Fibroblast of skin of left biceps (primary cell): Measurements from ENCODE around the gene KRT8.

Source experiments
- DNase-seq, 2 experiments: peaks; one replicate each; pipeline ENCODE4 v3.0.0-alpha.2; 2013; ENCODE audit warnings: low read depth in 2 of 2

Gene KRT8

DNA sequence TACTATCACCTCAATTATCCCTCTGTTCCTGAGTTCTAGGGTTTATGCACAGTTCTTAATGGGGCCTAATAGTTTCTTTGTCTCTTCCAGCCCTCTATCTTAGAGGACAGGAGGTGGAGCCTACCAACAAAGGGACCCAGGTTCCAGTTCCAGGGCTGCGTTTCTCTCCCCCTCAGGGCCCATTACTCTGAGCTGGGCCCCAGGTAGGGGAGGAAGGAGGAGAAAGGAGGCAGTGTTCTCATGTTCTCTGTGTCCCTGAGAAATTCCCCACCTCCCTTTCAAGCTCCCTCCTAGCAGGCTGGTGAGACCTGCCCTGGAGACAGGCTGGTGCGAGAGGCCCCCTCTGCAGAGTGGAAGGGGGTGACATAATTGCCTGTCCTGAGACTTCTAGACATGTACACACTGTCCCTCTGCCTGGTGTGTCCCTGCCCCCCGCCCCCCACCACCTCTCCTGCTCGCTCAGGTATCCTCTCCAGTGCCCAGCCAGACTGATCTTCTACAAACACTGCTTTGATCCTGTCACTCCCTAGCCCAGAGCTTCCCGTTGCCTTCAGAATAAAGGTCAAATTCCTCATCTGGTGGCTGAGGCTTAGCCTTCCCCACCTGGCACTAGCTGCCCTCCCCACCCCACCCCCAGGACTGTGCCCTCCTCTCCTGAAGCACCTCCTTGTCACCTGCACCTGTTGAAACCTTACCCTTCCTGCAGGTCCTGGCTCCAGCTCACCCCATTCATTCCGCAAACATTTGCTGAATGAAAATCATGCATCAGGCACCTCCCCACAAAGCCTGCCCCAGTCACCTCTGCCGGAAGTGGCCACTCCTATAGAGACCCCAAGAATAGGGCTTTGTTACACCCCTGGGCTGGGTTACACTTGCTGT is 21.1 kb upstream of the KRT8 start:
- DNase-seq = no peak

DNA sequence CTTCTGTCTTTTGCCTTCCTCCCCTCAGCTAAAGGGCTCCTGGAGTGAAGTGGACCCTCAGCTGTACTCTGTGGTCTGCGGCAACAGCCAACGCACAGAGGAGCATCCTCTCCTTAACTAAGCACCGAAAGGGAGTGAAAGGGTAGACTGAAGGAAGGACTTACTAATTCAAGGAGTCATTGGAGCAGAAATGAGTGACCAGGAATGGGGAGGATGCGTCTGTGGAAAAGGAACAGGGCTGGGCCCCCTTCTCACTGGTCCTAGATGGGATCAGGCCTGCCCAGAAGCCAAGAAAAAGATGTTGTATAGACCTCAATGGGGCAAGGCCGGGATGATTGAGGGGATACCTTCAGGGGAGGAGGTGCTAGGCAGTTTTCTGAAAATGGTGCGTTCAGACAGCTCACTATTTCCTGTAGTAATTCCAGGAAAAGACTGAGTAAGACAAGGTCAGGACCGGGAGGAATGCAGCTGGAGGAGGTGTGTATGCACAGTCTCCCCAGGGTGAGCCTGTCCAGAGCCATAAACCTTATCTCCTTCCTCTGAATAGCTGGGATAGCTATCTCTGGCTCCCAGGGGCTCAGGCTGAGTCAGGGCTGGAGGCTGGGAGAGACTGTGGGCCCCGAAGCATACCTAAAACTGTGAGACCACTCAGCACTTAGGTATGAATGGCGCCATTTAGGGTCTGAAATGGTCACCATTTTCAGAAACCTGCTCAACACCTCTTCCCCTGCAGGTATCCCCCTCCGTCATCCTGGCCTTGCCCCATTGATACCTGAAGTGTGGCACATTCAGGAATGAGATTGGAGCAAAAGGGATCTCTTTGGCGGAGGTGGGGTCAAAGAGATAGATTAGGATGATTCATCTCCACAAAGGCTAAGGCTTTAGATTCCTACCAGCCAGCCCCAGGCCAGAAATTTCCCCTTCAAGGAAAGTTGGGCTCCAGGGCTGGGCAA is 20.2 kb upstream of the KRT8 start:
- DNase-seq = peak; percentile 86

DNA sequence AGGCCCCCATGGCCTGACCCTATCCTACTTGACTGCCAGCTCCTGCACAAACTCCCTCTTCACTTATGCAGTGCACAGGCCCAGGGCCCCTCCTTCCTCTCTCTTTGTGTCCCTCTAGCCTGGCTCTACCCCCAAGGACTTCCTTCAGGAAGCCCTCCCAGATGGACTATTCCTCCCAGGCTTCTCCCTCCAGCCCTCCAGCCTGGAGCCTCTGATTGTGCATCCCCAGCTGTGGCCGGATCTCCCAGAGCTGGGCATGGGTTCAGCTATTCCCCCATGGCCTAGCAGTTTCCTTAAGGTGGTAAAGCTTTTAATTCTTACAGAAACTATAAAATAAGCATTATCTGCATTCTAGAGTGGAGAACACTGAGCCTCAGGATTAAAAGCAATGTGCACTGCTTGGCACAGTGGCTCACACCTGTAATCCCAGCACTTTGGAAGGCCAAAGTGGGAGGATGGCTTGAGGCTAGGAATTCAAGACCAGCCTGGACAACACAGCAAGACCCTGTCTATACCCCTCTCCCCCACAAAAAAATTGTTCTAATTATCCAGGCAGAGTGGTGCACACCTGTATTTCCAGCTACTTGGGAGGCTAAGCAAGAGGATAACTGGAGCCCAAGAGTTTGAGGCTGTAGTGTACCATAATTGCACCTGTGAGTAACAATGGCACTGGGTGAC is 16.8 kb upstream of the KRT8 start:
- DNase-seq = no peak

DNA sequence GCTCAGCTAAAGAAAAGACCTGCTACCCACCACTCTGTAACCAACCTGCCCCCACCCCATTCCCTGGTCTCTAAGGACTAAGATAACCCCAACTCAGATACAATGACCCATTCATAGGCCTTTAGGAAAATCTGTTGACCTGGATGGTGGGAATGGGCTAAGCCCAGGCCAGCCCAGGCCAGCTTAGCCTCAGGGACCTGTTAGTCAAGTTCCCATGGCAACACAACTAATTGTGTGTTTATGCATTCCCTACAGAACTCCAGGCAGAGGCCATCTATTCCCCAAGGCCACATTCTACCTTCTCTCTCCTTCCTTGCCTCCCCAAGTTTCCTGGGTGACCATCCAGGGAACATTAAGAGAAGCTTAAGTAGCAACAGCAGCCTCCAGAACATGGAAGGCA is 16.1 kb upstream of the KRT8 start:
- no peak for DNase-seq

DNA sequence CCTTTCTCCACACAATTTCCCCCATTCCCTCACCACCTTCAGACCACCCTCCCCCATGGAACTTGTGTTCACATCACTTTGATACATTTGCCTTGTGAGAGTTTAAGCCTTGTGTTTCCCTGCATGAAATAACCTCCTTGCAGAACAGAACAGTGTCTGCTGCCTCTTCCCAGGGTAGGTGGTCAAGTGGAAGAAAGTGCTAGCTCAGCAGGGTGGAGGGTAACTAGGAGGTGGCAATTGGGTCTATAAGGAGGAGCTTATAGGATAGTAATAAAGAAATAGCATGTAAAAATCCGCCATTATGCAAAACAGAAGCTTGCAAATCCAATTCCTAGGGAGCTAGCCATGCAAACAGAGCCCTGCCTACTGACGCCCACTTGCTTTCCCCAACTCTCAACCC is 13.9 kb upstream of the KRT8 start:
- no peak for DNase-seq

DNA sequence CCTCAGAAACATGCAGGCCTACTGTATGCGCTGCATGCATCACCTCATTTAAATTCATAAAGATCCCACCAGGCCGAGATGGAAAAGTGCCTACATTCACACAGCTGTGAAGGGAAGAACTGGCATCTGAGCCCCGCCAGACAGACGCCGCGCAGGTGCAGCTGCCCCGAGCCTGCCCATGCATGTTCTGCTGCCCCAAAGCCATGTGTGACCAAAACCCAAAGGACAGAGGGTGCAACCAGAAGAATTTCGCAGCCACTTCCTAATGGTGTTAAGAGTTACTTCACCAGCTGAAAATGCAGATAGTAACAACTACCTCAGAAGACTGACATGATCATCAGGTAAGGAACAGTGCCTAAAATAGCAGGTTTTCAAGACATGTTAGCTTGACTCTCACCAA is 13.5 kb upstream of the KRT8 start:
- no peak for DNase-seq

DNA sequence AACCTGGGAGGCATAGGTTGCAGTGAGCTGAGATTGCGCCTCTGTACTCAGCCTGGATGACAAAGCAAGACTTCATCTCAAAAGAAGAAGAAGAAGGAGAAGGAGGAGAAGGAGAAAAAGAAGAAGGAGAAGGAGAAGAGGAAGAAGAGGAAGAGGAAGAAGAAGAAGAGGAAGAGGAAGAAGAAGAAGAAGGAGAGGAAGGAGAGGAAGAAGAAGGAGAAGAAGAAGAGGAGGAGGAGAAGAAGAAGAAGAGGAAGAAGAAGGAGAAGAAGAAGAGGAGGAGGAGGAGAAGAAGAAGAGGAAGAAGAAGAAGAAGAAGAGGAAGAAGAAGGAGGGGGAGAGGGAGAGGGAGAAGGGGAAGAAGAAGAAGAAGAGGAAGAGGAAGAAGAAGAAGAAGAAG is 12.9 kb upstream of the KRT8 start:
- no peak for DNase-seq

DNA sequence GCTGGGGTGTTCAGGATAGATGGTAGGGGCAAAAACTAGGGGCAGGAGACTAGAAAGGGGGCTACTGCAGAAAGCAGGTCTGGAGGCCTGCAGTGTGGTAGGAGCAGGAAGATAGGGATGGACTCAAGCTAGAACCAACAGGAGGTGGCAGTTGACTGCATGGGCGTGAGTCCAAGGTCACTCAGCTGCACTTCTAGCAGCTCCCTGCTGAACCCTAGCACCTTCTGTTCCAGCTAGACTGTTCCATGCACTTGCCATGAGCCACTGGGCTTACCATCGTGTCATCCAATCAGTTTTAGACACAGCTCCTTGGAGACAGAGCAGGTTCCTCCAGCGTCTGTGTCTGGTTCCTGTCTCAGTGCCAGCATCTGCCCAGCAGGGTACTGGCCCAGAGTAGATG is 11.3 kb upstream of the KRT8 start:
- no peak for DNase-seq

DNA sequence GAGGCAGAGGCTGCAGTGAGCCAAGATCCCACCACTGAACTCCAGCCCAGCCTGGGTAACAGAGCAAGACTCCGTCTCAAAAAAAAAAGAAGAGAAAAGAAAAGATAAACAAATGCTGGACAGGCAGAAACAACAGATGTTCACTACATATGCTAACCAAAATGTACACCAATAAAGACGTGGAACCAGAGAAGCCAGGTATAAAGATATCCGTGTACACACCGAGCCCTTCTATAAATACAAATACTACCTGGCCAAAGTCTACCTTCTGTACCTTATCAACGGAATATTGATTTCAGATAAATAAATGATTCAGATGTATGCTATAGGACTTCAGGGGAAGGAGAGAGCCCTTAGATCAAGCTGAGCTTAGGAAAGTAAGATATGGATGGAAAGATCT is 10.8 kb upstream of the KRT8 start:
- no peak for DNase-seq

DNA sequence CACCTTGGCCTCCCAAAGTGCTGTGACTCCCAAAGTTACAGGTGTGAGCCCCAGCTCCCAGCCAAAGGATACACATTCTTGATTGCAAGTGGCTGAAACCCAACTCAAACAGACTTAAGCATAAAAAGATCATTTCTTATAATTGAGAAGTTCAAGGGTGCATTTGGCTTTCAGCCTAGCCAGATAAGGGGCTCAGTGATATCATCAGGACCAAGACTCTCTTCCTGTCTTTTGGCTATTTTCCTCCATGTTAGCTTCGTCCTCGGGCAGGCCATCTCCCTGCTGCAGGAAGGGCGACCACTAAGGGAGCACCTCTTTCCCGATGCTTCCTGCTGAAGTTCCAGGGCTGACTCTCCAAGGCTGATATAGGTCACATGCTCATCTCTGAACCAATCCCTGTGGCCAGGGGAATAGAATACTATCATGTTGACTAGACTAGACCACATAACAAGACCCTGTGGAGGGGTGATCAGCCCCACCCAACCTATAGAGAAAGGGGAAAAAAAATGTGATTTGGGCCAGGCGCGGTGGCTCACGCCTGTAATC is 9.8 kb upstream of the KRT8 start:
- DNase-seq = no peak

DNA sequence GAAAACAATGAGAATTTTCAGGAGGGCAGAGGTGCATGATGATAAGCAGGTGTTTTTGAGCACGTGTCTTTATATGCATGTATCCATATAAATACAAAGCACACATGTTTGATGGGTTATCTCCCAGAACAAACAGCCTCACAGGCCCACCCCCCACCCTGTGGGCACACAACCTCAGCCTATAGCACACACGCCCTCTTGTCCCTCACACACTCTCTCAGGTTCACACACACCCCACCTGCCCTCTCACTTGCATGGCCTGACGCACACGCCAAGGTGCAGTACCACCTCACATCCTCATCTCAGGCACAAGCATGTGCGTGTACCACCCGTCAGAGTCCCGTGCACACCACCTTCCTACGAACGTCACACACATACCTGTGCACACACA is 8.6 kb upstream of the KRT8 start:
- no peak for DNase-seq

DNA sequence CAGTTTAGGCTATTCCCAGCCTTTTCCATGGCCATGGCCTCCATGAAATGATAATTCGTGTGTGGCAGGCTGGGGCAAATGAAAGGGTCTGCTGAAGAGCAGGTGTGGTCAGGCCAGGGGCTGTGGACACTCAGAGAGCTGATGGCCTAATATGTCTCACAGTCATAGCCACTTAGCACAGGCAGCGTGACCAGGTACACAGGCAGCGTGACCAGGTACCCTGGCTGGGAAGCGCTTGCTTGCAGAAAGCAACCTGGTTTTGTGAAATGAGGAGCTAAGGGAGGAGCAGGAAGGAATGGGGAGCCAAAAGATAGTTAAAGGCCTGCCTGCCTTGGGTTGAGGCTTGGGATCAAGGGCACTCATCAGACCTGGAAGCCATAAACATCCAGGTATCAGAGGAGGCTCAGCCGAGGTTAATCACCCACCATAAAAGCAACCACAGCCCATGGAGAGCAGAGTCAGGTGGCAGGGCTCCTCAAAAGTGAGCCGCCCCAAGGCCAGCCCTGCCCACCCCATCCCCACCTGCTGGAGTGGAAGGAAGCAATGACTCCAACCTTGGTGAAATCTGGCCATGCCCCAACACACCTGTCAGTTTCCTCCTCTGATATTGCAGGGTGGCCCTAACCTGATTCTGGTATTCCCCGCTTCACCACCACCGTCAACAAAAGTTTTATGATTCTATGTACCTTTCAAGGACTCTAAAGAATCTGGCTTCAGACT is 8.0 kb upstream of the KRT8 start:
- no peak for DNase-seq

DNA sequence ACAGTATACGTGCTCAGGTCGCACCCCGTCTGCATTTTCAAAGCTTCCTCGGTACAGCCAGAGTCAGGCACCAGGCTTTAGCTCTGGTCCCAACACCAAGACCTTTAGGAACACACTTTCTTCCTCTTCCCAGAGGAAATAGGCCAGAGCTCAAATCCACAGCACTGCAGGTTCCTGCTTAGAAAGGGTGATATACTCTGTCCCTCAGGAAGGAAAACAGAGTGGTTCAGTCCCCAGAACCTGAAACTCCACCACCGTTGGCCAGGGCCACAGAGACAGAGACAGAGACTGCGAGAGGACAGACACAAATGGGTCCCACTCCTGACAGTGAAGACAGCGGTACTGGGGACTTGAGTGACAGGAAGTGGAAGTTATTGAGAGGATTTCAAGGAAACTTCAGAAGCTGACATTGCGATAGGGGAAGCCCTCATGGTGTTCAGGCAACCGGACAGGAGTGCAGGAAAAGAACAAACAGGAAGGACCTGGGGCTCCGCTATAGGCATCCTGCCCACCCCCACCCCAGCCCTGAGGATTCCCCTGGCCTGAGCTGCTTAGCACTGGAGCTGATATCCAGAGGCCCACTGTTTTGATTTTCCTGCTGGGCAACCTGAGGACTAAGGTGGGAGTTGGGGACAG is 5.5 kb upstream of the KRT8 start:
- DNase-seq = no peak

DNA sequence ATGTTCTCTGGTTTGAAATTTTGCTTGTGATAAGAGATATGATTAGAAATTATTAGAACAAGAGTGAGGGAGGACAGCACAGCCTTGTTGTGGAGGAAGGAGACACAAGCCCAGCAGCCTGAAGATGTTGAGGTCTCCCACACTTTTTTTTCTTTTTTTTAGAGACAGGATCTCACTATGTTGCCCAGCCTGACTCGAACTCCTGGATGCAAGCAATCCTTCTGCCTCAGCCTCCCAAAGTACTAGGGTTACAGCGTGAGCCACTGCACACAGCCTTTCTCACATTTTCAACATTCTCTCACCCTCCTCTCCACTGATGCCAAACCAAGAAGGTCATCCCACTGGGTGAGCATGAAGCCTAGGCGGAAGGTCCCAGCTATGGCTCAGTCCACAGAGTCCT is 4.9 kb upstream of the KRT8 start:
- DNase-seq = no peak

DNA sequence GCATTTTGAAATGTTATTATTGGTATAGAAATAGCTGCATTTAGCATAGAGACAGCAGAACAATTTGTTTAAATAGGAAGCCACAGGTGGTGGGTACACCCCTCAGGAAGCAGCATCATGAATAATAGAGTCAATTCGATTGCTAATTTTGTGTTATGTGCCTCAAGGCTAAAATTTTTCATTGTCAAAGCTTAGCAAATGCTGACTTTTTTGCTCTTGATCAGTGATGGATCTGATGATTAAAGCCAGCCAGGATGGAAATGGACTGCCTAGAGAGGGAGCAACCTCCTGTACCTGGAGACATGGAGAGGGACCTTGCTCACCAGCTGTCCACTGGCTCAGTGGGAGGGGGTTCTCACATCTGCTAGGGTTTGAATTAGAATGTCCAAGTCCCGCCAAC is 4.5 kb upstream of the KRT8 start:
- DNase-seq = no peak

DNA sequence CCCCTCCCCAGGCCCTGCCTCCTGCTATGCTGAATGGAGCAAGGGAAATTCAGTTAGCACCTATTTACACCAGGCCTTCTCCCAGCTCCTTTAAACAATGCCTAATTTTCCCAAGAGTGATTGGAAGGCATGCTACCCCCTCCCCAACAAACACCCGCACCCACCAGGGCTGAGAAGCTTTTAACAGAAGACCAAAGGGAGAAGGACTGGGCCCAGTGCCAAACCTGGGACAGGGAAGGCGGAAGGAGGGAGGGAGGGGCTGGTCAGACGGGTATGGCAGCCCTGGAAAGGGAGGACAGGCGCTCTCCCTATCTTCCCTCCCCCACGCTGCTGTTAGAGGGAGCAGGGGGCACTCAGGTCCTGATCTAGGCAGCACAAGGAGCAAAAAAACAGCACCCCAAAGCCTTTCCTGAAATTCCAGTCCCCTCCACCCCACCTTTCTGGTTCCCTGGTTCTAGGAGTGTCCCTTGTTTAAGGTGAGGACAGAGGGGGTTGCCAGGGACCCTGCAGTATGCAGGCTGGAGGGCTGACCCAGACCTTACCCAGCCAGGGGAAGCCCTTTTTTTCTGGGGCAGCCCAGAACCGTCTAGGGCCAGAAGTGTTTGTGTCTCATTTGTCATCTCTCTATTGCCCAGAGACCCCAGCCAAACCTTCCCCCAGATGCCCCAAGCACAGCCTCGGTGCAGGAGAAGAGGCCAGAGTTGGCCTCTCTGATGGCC is 2.4 kb upstream of the KRT8 start:
- DNase-seq = no peak

DNA sequence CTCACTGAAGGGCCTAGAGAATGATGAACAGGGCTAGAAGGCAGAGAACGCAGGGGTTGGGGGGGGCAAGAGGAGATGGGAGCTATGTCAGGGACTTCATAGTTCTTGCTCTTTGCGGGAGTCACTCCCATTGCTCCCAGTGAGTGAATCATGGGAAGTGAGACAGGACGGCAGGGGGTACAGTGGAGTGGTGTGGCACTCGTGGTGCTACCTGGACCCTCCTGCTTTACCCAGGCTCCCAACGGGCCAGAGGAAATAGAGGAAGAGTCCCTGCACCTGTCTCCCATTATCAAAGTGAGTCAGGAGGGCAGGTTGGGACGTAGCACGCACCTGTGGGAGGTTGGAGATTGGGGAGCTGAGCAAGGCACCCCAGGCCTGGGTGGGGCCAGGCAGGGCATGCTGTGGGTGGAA is 1.3 kb upstream of the KRT8 start:
- no peak for DNase-seq

DNA sequence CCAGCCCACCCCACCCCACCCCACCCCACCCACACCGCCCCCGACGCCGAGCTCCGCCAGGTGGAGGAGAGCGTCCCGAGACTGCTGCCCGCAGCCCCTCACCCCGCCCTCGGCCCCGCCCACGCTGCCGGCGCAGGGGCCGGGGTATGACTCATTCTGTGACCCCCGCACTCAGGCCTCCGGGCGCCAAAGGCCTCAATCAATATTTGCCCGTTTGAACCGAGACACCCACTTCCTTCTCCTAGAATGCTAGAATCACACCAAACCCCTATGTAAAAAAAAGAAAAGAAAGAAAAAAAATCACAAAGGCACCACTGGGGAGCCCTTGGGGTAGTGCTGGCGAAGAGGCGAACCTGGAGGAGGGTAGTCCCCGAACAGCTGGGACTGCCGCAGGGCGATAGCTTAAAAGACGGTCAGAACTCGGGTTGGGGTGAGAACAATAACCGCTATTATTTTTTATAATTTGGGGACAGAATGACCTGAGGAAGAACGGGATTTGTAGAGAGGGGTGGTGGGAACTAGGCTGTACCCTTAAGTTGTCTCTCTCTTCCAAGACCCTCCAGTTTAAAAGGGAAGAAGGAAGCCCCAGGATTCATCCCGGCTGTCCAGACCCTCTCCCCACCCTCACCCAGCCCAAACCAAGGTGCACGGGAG is 894 bp downstream of the KRT8 start:
- DNase-seq = no peak

DNA sequence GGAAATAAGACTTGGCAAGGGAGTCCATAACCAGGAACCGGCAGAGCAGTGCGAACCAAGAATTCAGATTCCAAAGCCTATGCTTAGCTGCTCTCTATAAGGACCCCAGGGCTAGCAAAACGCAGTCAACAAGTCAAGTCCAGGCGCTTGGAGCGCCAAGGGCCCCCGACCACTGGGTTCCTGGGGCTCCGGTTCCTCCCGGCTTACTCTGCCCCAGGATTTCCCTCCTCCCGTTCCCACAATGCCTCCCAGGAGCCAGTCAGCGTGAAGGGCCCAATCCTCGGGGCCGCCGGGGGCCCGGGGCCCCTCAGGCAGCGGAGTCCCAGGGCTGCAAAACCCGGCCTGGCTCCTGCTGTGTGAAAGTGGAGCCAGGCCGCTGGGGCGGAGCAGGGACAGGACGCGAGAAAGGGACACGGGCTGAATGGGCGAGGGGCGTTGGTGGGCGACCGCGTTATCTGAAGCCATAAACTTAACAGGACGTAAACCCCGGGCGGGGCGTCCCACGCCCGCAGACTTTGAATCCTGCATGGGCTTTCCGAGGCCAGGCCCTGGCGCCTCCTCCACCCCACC is 1.5 kb downstream of the KRT8 start:
- peak; percentile 60 to 61 for DNase-seq
